ENCODE measurements around the gene COL28A1. TPM values are rescaled to one million over a fixed set of nuclear protein-coding genes. Genes with fewer than 3 reads are reported as not detected.

The COL28A1 gene
- total and polyA plus RNA-seq, 2 experiments from 2014 or later = 0.31 to 0.70 TPM

- no peak for TF ChIP-seq ZNF462 (CRISPR knock-in tag; IDR thresholded peaks at IDR 0.05)
- TF ChIP-seq CTCF (conservative IDR thresholded peaks at IDR 0.05; ENCODE audit: low read depth in 2 of 2) = no peak
- TF ChIP-seq EZH2 (IDR thresholded peaks at IDR 0.05; ENCODE audit: low read depth, unreplicated experiment) = no peak
- TF ChIP-seq STAT1 (IDR thresholded peaks at IDR 0.05; ENCODE audit: unreplicated experiment) = no peak
- no peak for TF ChIP-seq ZNF331 (CRISPR knock-in tag; IDR thresholded peaks at IDR 0.05; ENCODE audit: low read depth)
- TF ChIP-seq ZNF114 (CRISPR knock-in tag; IDR thresholded peaks at IDR 0.05) = no peak
- TF ChIP-seq POLR2AphosphoS5 (IDR thresholded peaks at IDR 0.05; ENCODE audit: low read depth) = no peak
Measured at GRCh38 chr7:7486362-7486761, 49.3 kb downstream of the COL28A1 start (continued).

GRCh38 chr7:7484072-7484471 lies 51.6 kb downstream of the COL28A1 start:
- no peak overlapping the region for H2AFZ ChIP-seq
- Mint-ChIP-seq H3K9me3 (peaks cover 20% of the 10 kb centered on the region; the same call in 2 of the 3 replicates), H3K4me1 (no peaks in the 10 kb centered on the region), H3K27me3 (ENCODE audit: insufficient read depth, low read depth, poor library complexity) (no peaks in the 10 kb centered on the region), H3K4me3 (no peak overlapping the region), H3K27ac (no peak overlapping the region), H3K36me3 (ENCODE audit: low read depth) (peaks cover 10% of the 10 kb centered on the region; the same call in 2 of the 3 replicates)
- DNase-seq (ENCODE audit: low spot score) = no peak
- H3K4me3 ChIP-seq = no peak overlapping the region
- no peaks in the 10 kb centered on the region for H3K79me2 ChIP-seq (replicated peaks; ENCODE audit: insufficient read depth)
- ATAC-seq = no peak
- no peaks in the 10 kb centered on the region for H3K4me1 ChIP-seq (ENCODE audit: insufficient read depth)
- H4K20me1 ChIP-seq (replicated peaks; ENCODE audit: insufficient read depth) = no peaks in the 10 kb centered on the region
- H3K27me3 ChIP-seq (ENCODE audit: insufficient read depth) = no peaks in the 10 kb centered on the region
- H3K4me2 ChIP-seq = no peak overlapping the region
- H3K36me3 ChIP-seq (ENCODE audit: insufficient read depth) = 0 out of 2 replicates have a peak, but pooled peaks cover 4% of the 10 kb centered on the region
- no peak overlapping the region for H3K27ac ChIP-seq (ENCODE audit: low read depth)
- no peaks in the 10 kb centered on the region for H3K9me2 ChIP-seq (ENCODE audit: insufficient read depth)
- no peaks in the 10 kb centered on the region for H3F3A ChIP-seq (replicated peaks; ENCODE audit: low read depth)
- TF ChIP-seq REST (IDR thresholded peaks at IDR 0.05; ENCODE audit: unreplicated experiment) (no peak), POLR2AphosphoS5 (IDR thresholded peaks at IDR 0.05; ENCODE audit: low read depth) (no peak)
